Upper lobe of left lung (tissue), 6 donors: ENCODE measurements around the gene PPAT. TPM values are rescaled to one million over a fixed set of nuclear protein-coding genes. Genes with fewer than 3 reads are reported as not detected.

Experiments used
- ATAC-seq, 2 donors: fragments of 200-7000 bp; cut with Tn5 transposase; one replicate each; pipeline ENCODE4 v1.9.1; 2022; ENCODE audit warnings: mild to moderate bottlenecking in 2 of 2, moderate library complexity in 2 of 2; ENCODE audit not compliant: low FRiP score in 2 of 2
- DNase-seq, 2 donors: peaks; one replicate each; pipeline ENCODE4 v3.0.0-alpha.2; 2019 to 2020
- H3K27ac ChIP-seq, 4 donors: fragments of 200-600 bp; sonication (generic); one replicate each; pipeline ENCODE4 v1.5.1; 2016 to 2019
- H3K27me3 ChIP-seq, 4 donors: fragments of 200-600 bp; sonication (generic); one replicate each; pipeline ENCODE4 v1.5.1; 2017 to 2019
- H3K36me3 ChIP-seq, 4 donors: fragments of 200-600 bp; sonication (generic); one replicate each; pipeline ENCODE4 v1.5.1; 2016 to 2019
- H3K4me1 ChIP-seq, 4 donors: fragments of 200-600 bp; sonication (generic); one replicate each; pipeline ENCODE4 v1.5.1; 2018 to 2019
- H3K4me3 ChIP-seq, 4 donors: fragments of 200-600 bp; sonication (generic); one replicate each; pipeline ENCODE4 v1.5.1; 2017 to 2019; ENCODE audit warnings: mild to moderate bottlenecking in 2 of 4, moderate library complexity in 1 of 4
- H3K9me3 ChIP-seq, 4 donors: fragments of 200-600 bp; sonication (generic); one replicate each; pipeline ENCODE4 v1.5.1; 2018 to 2019
- CTCF ChIP-seq, 6 experiments: fragments of 450-650 bp in 4 of 6; fragments of 200-600 bp in 2 of 6; sonication (generic) in 2 of 6; IDR thresholded peaks; one replicate each; pipeline ENCODE4 v1.5.1; 2016 to 2019; ENCODE audit warnings: antibody characterized with exemption in 6 of 6
- EP300 ChIP-seq, 4 donors: sonication (generic); formaldehyde crosslinking; IDR thresholded peaks; one replicate each; pipeline ENCODE4 v1.5.1; 2017; ENCODE audit warnings: antibody characterized with exemption in 4 of 4, control low read depth in 2 of 4
- POLR2A ChIP-seq, 4 donors: fragments of 450-650 bp; IDR thresholded peaks; one replicate each; pipeline ENCODE4 v1.5.1; 2016 to 2017; ENCODE audit warnings: antibody characterized with exemption in 4 of 4, mild to moderate bottlenecking in 2 of 4
- POLR2AphosphoS5 ChIP-seq, 2 donors: sonication (generic); formaldehyde crosslinking; IDR thresholded peaks; one replicate each; pipeline ENCODE4 v1.5.1; 2017; ENCODE audit warnings: antibody characterized with exemption in 2 of 2
- WGBS, 2 donors: methylation state at CpG; one replicate each; pipeline ENCODE4 v1.1.5; 2017 to 2018; 5-methylcytosine and 5-hydroxymethylcytosine counted together
- total RNA-seq, 6 donors: library from RNA; depleted of rRNA in 4 of 6; stranded (reverse); fragments of >200 nt in 4 of 6; gene quantifications; one replicate each; pipeline versions ENCODE4 v1.1.0 to v1.2.1, GENCODE V29; 2016 to 2021
- donor health status: DM: no; HTN: no; CAD: no; lungs with moderate emphysema.
- donor health status: DM: no; HTN: yes; CAD: no; lungs with severe emphysema.

The PPAT gene
- total RNA-seq, 6 donors from 2014 or later = 0.44 to 6.3 (median 5.4) TPM

- Histone ChIP-seq H3K9me3 (no peaks in the 10 kb centered on the region), H3K27ac (no peak overlapping the region), H3K4me3 (no peak overlapping the region), H3K36me3 (peaks cover 0 to 29% (median 2%) of the 10 kb centered on the region in 4 donors), H3K27me3 (no peaks in the 10 kb centered on the region), H3K4me1 (no peaks in the 10 kb centered on the region)
- DNase-seq (no peak), ATAC-seq (no peak)
- WGBS, 2 donors = 96 to 97% methylated on average over 9 of the region's 9 CpGs
- TF ChIP-seq POLR2AphosphoS5 (IDR thresholded peaks at IDR 0.05) (no peak), EP300 (IDR thresholded peaks at IDR 0.05) (no peak)
Observed at GRCh38 chr4:56356650-56357049, 78.8 kb downstream of the PPAT start.

GRCh38 chr4:56348576-56348975 is 86.8 kb downstream of the PPAT start:
- H3K36me3 ChIP-seq = peaks cover 0 to 40% (median 7%) of the 10 kb centered on the region in 4 donors
- no peaks in the 10 kb centered on the region for H3K9me3 ChIP-seq
- TF ChIP-seq CTCF (IDR thresholded peaks at IDR 0.05) (no peak), EP300 (IDR thresholded peaks at IDR 0.05) (no peak), POLR2AphosphoS5 (IDR thresholded peaks at IDR 0.05) (no peak), POLR2A (IDR thresholded peaks at IDR 0.05) (no peak)
- WGBS, 2 donors = 93 to 97% methylated on average over 3 of the region's 3 CpGs
- no peak overlapping the region for H3K4me3 ChIP-seq
- H3K27ac ChIP-seq = no peak overlapping the region
- no peaks in the 10 kb centered on the region for H3K27me3 ChIP-seq
- no peaks in the 10 kb centered on the region for H3K4me1 ChIP-seq
- no peak for ATAC-seq
- no peak for DNase-seq

- Histone ChIP-seq H3K4me1 (no peaks in the 10 kb centered on the region), H3K36me3 (peaks cover 0 to 28% (median 4%) of the 10 kb centered on the region in 4 donors), H3K9me3 (no peaks in the 10 kb centered on the region), H3K4me3 (no peak overlapping the region), H3K27me3 (no peaks in the 10 kb centered on the region), H3K27ac (no peak overlapping the region)
- ATAC-seq (no peak), DNase-seq (no peak)
- TF ChIP-seq CTCF (IDR thresholded peaks at IDR 0.05) = no peak
- no peak for TF ChIP-seq POLR2A (IDR thresholded peaks at IDR 0.05)
- no peak for TF ChIP-seq POLR2AphosphoS5 (IDR thresholded peaks at IDR 0.05)
- no peak for TF ChIP-seq EP300 (IDR thresholded peaks at IDR 0.05)
- 92 to 97% methylated on average over 4 of the region's 4 CpGs for WGBS, 2 donors
Observed at GRCh38 chr4:56345458-56345857, 90.0 kb downstream of the PPAT start.

Other genes starting within 250 kb of the PPAT start
- 10 to 100 TPM in 2 of 6 donors, 1 to 10 TPM in 4; 7.1 to 32.5 (median 9.5) TPM for gene AASDH, start 48.1 kb downstream of the PPAT start, total RNA-seq
- gene PAICS, start 645 bp upstream of the PPAT start, total RNA-seq = 10 to 100 TPM in 5 of 6 donors, 1 to 10 TPM in 1; 7.4 to 33.5 (median 22.1) TPM
- gene SRP72, start 32.0 kb upstream of the PPAT start, total RNA-seq = 100 to 1,000 TPM in 1 of 6 donors, 10 to 100 TPM in 5; 41.9 to 101 (median 68.8) TPM
- under 1 TPM in 2 of 6 donors, not detected in 4; 0.17 TPM for gene ARL9, start 70.2 kb upstream of the PPAT start, total RNA-seq
- gene HOPX, start 245.7 kb upstream of the PPAT start, total RNA-seq = 1,000 to 10,000 TPM in 2 of 6 donors, 100 to 1,000 TPM in 4; 235 to 1,594 (median 506) TPM